Measurements from ENCODE around the gene CCDC102A. TPM values are rescaled to one million over a fixed set of nuclear protein-coding genes. Genes with fewer than 3 reads are reported as not detected.
"Not testable (repeated sequence)": the region's sequence is repeated elsewhere in the genome, so short reads cannot be mapped to it uniquely, and the experiment has no call there.

CCDC102A gene
- total RNA-seq, 1 experiment from 2014 or later, result 22.2 TPM

GRCh38 chr16:57512296-57513001 is 23.9 kb downstream of the CCDC102A start:
- no peak for DNase-seq (ENCODE audit: low read depth)
- in situ Hi-C loops (cut with HindIII; ENCODE audit: low pct_unique_long_range_greater_than_20kb, low sequenced_read_pairs), result no loop called here

- DNase-seq (ENCODE audit: low read depth), result no peak
- in situ Hi-C loops (cut with HindIII; ENCODE audit: low pct_unique_long_range_greater_than_20kb, low sequenced_read_pairs), result no loop called here
Measured at GRCh38 chr16:57510016-57510871, 26.1 kb downstream of the CCDC102A start.

GRCh38 chr16:57509231-57509923 is 27.0 kb downstream of the CCDC102A start:
- no peak for DNase-seq (ENCODE audit: low read depth)
- in situ Hi-C loops (cut with HindIII; ENCODE audit: low pct_unique_long_range_greater_than_20kb, low sequenced_read_pairs), result no loop called here

GRCh38 chr16:57508035-57508425 is 28.3 kb downstream of the CCDC102A start:
- no peak for DNase-seq (ENCODE audit: low read depth)
- in situ Hi-C loops (cut with HindIII; ENCODE audit: low pct_unique_long_range_greater_than_20kb, low sequenced_read_pairs), result no loop called here

- no peak for DNase-seq (ENCODE audit: low read depth)
- in situ Hi-C loops (cut with HindIII; ENCODE audit: low pct_unique_long_range_greater_than_20kb, low sequenced_read_pairs), result no loop called here
Measured at GRCh38 chr16:57507136-57508034, 29.0 kb downstream of the CCDC102A start.

- DNase-seq (ENCODE audit: low read depth), result no peak
- in situ Hi-C loops (cut with HindIII; ENCODE audit: low pct_unique_long_range_greater_than_20kb, low sequenced_read_pairs), result no loop called here
Measured at GRCh38 chr16:57505169-57505568, 31.2 kb downstream of the CCDC102A start.

- in situ Hi-C loops (cut with HindIII; ENCODE audit: low pct_unique_long_range_greater_than_20kb, low sequenced_read_pairs), result no loop called here
- no peak for DNase-seq (ENCODE audit: low read depth)
Measured at GRCh38 chr16:57504491-57504890, 31.9 kb downstream of the CCDC102A start.

- no peak for DNase-seq (ENCODE audit: low read depth)
- in situ Hi-C loops (cut with HindIII; ENCODE audit: low pct_unique_long_range_greater_than_20kb, low sequenced_read_pairs), result no loop called here
Measured at GRCh38 chr16:57504001-57504400, 32.4 kb downstream of the CCDC102A start.

- DNase-seq (ENCODE audit: low read depth), result no peak
- in situ Hi-C loops (cut with HindIII; ENCODE audit: low pct_unique_long_range_greater_than_20kb, low sequenced_read_pairs), result no loop called here
Measured at GRCh38 chr16:57503366-57503765, 33.0 kb downstream of the CCDC102A start.

GRCh38 chr16:57502048-57502775 is 34.2 kb downstream of the CCDC102A start:
- in situ Hi-C loops (cut with HindIII; ENCODE audit: low pct_unique_long_range_greater_than_20kb, low sequenced_read_pairs), result no loop called here
- DNase-seq (ENCODE audit: low read depth), result no peak

- in situ Hi-C loops (cut with HindIII; ENCODE audit: low pct_unique_long_range_greater_than_20kb, low sequenced_read_pairs), result no loop called here
Measured at GRCh38 chr16:57501492-57501891, 34.9 kb downstream of the CCDC102A start.

GRCh38 chr16:57500578-57501111 is 35.7 kb downstream of the CCDC102A start:
- in situ Hi-C loops (cut with HindIII; ENCODE audit: low pct_unique_long_range_greater_than_20kb, low sequenced_read_pairs), result no loop called here
- DNase-seq (ENCODE audit: low read depth), result no peak

More at GRCh38 chr16:57501492-57501891, 34.9 kb downstream of the CCDC102A start:
- DNase-seq (ENCODE audit: low read depth), result no peak

GRCh38 chr16:57499941-57500340 is 36.4 kb downstream of the CCDC102A start:
- in situ Hi-C loops (cut with HindIII; ENCODE audit: low pct_unique_long_range_greater_than_20kb, low sequenced_read_pairs); DNase-seq (ENCODE audit: low read depth): not testable (repeated sequence)

GRCh38 chr16:57498031-57498430 is 38.3 kb downstream of the CCDC102A start:
- in situ Hi-C loops (cut with HindIII; ENCODE audit: low pct_unique_long_range_greater_than_20kb, low sequenced_read_pairs), result no loop called here
- DNase-seq (ENCODE audit: low read depth), result no peak

- no peak for DNase-seq (ENCODE audit: low read depth)
- in situ Hi-C loops (cut with HindIII; ENCODE audit: low pct_unique_long_range_greater_than_20kb, low sequenced_read_pairs), result no loop called here
Measured at GRCh38 chr16:57497121-57497520, 39.2 kb downstream of the CCDC102A start.

GRCh38 chr16:57493767-57494166 is 42.6 kb downstream of the CCDC102A start:
- in situ Hi-C loops (cut with HindIII; ENCODE audit: low pct_unique_long_range_greater_than_20kb, low sequenced_read_pairs), result no loop called here
- no peak for DNase-seq (ENCODE audit: low read depth)

GRCh38 chr16:57489229-57489628 is 47.1 kb downstream of the CCDC102A start:
- in situ Hi-C loops (cut with HindIII; ENCODE audit: low pct_unique_long_range_greater_than_20kb, low sequenced_read_pairs), result no loop called here

More at GRCh38 chr16:57489229-57489628, 47.1 kb downstream of the CCDC102A start:
- no peak for DNase-seq (ENCODE audit: low read depth)

All from Caki2 (cell line).